CD14-positive monocyte (primary cell): ENCODE data around the gene ZNF570. TPM values are rescaled to one million over a fixed set of nuclear protein-coding genes. Genes with fewer than 3 reads are reported as not detected.

Experiments
- DNase-seq, 3 donors: peaks; one replicate each; pipeline ENCODE4 v3.0.0-alpha.2; 2011 to 2022
- H2AFZ ChIP-seq: 2 replicates; pipeline ENCODE4 v1.6.0; 2012; ENCODE audit warnings: mild to moderate bottlenecking, low read depth, low read length, inconsistent platforms; ENCODE audit not compliant: insufficient read depth, poor library complexity, severe bottlenecking
- H3K27ac ChIP-seq, 2 donors: 1 replicate in 1 of 2; 2 replicates in 1 of 2; pipeline ENCODE4 v1.5.1; 2012 to 2013; ENCODE audit warnings: low read length in 2 of 2, control low read depth in 1 of 2, inconsistent platforms in 1 of 2, low read depth in 1 of 2, mild to moderate bottlenecking in 1 of 2
- H3K27me3 ChIP-seq, 2 donors: one replicate each; pipeline versions ENCODE4 v1.6.0 to v1.6.1; 2011 to 2013; ENCODE audit warnings: low read length in 2 of 2; ENCODE audit not compliant: control insufficient read depth in 2 of 2, insufficient read depth in 2 of 2
- H3K36me3 ChIP-seq, 2 donors: replicated peaks in 1 of 2; 1 replicate in 1 of 2; 2 replicates in 1 of 2; pipeline versions ENCODE4 v1.5.1 to v1.6.1; 2012 to 2013; ENCODE audit warnings: low read length in 2 of 2, control low read depth in 1 of 2, inconsistent platforms in 1 of 2, mild to moderate bottlenecking in 1 of 2; ENCODE audit not compliant: insufficient read depth in 2 of 2, control insufficient read depth in 1 of 2
- H3K4me1 ChIP-seq, 2 donors: 1 replicate in 1 of 2; 2 replicates in 1 of 2; pipeline versions ENCODE4 v1.5.1 to v1.6.1; 2012 to 2013; ENCODE audit warnings: low read length in 2 of 2, control low read depth in 1 of 2, inconsistent platforms in 1 of 2, mild to moderate bottlenecking in 1 of 2, moderate library complexity in 1 of 2; ENCODE audit not compliant: insufficient read depth in 2 of 2, control insufficient read depth in 1 of 2
- H3K4me2 ChIP-seq: replicated peaks from 2 replicates; pipeline ENCODE3; 2012; ENCODE audit warnings: low read length, moderate library complexity, mild to moderate bottlenecking; ENCODE audit not compliant: poor library complexity, severe bottlenecking; ENCODE audit errors: extremely low read depth
- H3K4me3 ChIP-seq, 3 experiments: fragments of 200-600 bp in 1 of 3; sonication (generic) in 1 of 3; replicated peaks in 1 of 3; 1 replicate in 2 of 3; 2 replicates in 1 of 3; pipeline ENCODE4 v1.5.1; 2011 to 2013; ENCODE audit warnings: low read length in 3 of 3, mild to moderate bottlenecking in 3 of 3, control low read depth in 2 of 3, low read depth in 2 of 3, inconsistent platforms in 1 of 3, moderate library complexity in 1 of 3
- H3K79me2 ChIP-seq: 2 replicates; pipeline ENCODE4 v1.6.0; 2012; ENCODE audit warnings: mild to moderate bottlenecking, control low read depth, inconsistent platforms, low read length, moderate library complexity; ENCODE audit not compliant: insufficient read depth
- H3K9ac ChIP-seq: 2 replicates; pipeline ENCODE4 v1.6.0; 2017; ENCODE audit warnings: low read length, mild to moderate bottlenecking; ENCODE audit not compliant: insufficient read depth, poor library complexity, severe bottlenecking
- H3K9me3 ChIP-seq, 2 donors: replicated peaks in 1 of 2; 1 replicate in 1 of 2; 2 replicates in 1 of 2; pipeline versions ENCODE4 v1.5.1 to v1.6.1; 2012 to 2013; ENCODE audit warnings: low read length in 2 of 2, control low read depth in 1 of 2; ENCODE audit not compliant: control insufficient read depth in 1 of 2, insufficient read depth in 1 of 2
- H4K20me1 ChIP-seq: 2 replicates; pipeline ENCODE4 v1.6.0; 2012; ENCODE audit warnings: mild to moderate bottlenecking, low read length, control low read depth, moderate library complexity; ENCODE audit not compliant: insufficient read depth
- H3K27ac Mint-ChIP-seq, 7 donors: one replicate each; pipeline ENCODE4 v1.8.0; 2020; ENCODE audit warnings: mild to moderate bottlenecking in 7 of 7, mixed read lengths in 7 of 7, moderate library complexity in 6 of 7, inconsistent platforms in 2 of 7
- H3K27me3 Mint-ChIP-seq, 3 donors: one replicate each; pipeline ENCODE4 v1.8.0; 2021 to 2022; ENCODE audit warnings: low read depth in 3 of 3, mild to moderate bottlenecking in 3 of 3, mixed read lengths in 3 of 3, moderate library complexity in 3 of 3, inconsistent platforms in 1 of 3
- H3K36me3 Mint-ChIP-seq, 2 donors: one replicate each; pipeline ENCODE4 v1.8.0; 2020; ENCODE audit warnings: mixed read lengths in 2 of 2, inconsistent platforms in 1 of 2, mild to moderate bottlenecking in 1 of 2
- H3K4me1 Mint-ChIP-seq: one replicate; pipeline ENCODE4 v1.8.0; 2020; ENCODE audit warnings: mild to moderate bottlenecking, mixed read lengths
- H3K4me3 Mint-ChIP-seq, 2 donors: one replicate each; pipeline ENCODE4 v1.8.0; 2020; ENCODE audit warnings: mild to moderate bottlenecking in 2 of 2, mixed read lengths in 2 of 2, moderate library complexity in 1 of 2
- H3K9me3 Mint-ChIP-seq, 7 donors: one replicate each; pipeline ENCODE4 v1.8.0; 2020 to 2022; ENCODE audit warnings: mixed read lengths in 7 of 7, mild to moderate bottlenecking in 6 of 7, moderate library complexity in 6 of 7, inconsistent platforms in 2 of 7
- CTCF ChIP-seq: fragments of 200-600 bp; IDR thresholded peaks from one replicate; pipeline ENCODE4 v1.8.0; 2022; ENCODE audit warnings: antibody characterized with exemption, mild to moderate bottlenecking
- WGBS: methylation state at CpG from one replicate; pipeline ENCODE4 v1.1.5; 2013; ENCODE audit warnings: missing lambda C conversion rate; ENCODE audit not compliant: insufficient coverage; 5-methylcytosine and 5-hydroxymethylcytosine counted together
- intact Hi-C, 2 donors: fragments of 100-400 bp; cut with micrococcal nuclease; formaldehyde crosslinking; loops; one replicate each; pipeline versions ENCODE4 v1.15.0 to v1.15.1; 2023
- polyA plus RNA-seq, 3 donors: library from polyadenylated mRNA; depleted of rRNA in 1 of 3; unstranded in 2 of 3; stranded (reverse) in 1 of 3; fragments of 300-500 nt in 2 of 3; fragments of >200 nt in 1 of 3; fragmentation: Illumina TruSeq in 2 of 3; gene quantifications; 1 replicate in 2 of 3; 2 replicates in 1 of 3; pipeline ENCODE4 v1.2.3, GENCODE V29; 2012 to 2021

ZNF570 gene
- polyA plus RNA-seq, 3 donors = 0.12 to 1.1 (median 0.80) TPM

- H3K4me3 Mint-ChIP-seq = no peak overlapping the region
- TF ChIP-seq CTCF = no peak
- Histone ChIP-seq H3K79me2 (no peaks in the 10 kb centered on the region), H3K4me3 (no peak overlapping the region), H3K4me2 (no peak overlapping the region), H3K4me1 (no peaks in the 10 kb centered on the region), H3K36me3 (no peaks in the 10 kb centered on the region), H3K9ac (no peak overlapping the region), H3K27ac (no peak overlapping the region), H3K9me3 (peaks cover 60 to 77% of the 10 kb centered on the region in 2 donors), H4K20me1 (no peaks in the 10 kb centered on the region), H3K27me3 (no peaks in the 10 kb centered on the region), H2AFZ (no peak overlapping the region)
- H3K36me3 Mint-ChIP-seq = peaks cover 0 to 3% of the 10 kb centered on the region in 2 donors
- H3K9me3 Mint-ChIP-seq = peaks cover 30 to 74% (median 67%) of the 10 kb centered on the region in 7 donors
- H3K4me1 Mint-ChIP-seq = no peaks in the 10 kb centered on the region
- no peak for DNase-seq
- no CpG with 5 or more reads among the region's 2 CpGs for WGBS
- peaks cover 0 to 2% (median 0%) of the 10 kb centered on the region in 3 donors for H3K27me3 Mint-ChIP-seq
- intact Hi-C loops = no loop called here
- H3K27ac Mint-ChIP-seq = no peak overlapping the region
Observed at GRCh38 chr19:37513397-37513796, 44.2 kb downstream of the ZNF570 start.

GRCh38 chr19:37519890-37520289, 50.7 kb downstream of the ZNF570 start:
- Histone ChIP-seq H3K4me1 (no peaks in the 10 kb centered on the region), H3K36me3 (no peaks in the 10 kb centered on the region), H4K20me1 (no peaks in the 10 kb centered on the region), H3K9ac (no peak overlapping the region), H2AFZ (no peak overlapping the region), H3K4me2 (no peak overlapping the region), H3K27me3 (no peaks in the 10 kb centered on the region), H3K4me3 (no peak overlapping the region), H3K79me2 (no peaks in the 10 kb centered on the region), H3K9me3 (peaks cover 77 to 80% of the 10 kb centered on the region in 2 donors), H3K27ac (no peak overlapping the region)
- Mint-ChIP-seq H3K4me3 (no peak overlapping the region), H3K9me3 (peaks cover 38 to 87% (median 80%) of the 10 kb centered on the region in 7 donors), H3K27ac (no peak overlapping the region), H3K27me3 (peaks cover 0 to 2% (median 0%) of the 10 kb centered on the region in 3 donors), H3K4me1 (no peaks in the 10 kb centered on the region), H3K36me3 (peaks cover 0 to 5% of the 10 kb centered on the region in 2 donors)
- WGBS = 80% methylated on average over 2 of the region's 2 CpGs
- intact Hi-C loops = no loop called here
- no peak for DNase-seq
- TF ChIP-seq CTCF = no peak
